ENCODE data around the gene LRRC7. TPM values are rescaled to one million over a fixed set of nuclear protein-coding genes. Genes with fewer than 3 reads are reported as not detected.

The LRRC7 gene
- total and polyA plus RNA-seq, 2 donors (not counting 1 experiment from before 2014, with no cell fraction given): 0.03 TPM; not detected in 1

DNA sequence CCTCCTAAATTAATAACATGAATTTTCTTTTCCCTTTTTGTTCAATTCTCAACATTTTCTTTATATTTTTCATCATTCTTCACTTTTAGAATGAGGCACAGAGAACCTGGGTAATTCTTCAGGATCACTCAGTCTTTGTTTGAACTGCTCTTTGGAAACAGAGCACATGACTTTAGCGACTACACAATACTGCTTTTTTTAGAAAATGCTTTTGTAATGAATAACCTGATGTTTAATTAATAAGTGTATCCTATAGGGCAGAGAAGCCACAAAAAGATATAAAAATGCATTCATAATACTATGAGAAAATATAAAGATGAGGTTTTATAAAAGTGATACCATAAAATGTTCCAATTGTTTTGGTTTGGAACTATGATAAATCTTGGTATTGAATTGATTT is 77.8 kb downstream of the LRRC7 start:
- DNase-seq (ENCODE audit: low read depth in 2 of 2): no peak
- TF ChIP-seq, protein P1, sequence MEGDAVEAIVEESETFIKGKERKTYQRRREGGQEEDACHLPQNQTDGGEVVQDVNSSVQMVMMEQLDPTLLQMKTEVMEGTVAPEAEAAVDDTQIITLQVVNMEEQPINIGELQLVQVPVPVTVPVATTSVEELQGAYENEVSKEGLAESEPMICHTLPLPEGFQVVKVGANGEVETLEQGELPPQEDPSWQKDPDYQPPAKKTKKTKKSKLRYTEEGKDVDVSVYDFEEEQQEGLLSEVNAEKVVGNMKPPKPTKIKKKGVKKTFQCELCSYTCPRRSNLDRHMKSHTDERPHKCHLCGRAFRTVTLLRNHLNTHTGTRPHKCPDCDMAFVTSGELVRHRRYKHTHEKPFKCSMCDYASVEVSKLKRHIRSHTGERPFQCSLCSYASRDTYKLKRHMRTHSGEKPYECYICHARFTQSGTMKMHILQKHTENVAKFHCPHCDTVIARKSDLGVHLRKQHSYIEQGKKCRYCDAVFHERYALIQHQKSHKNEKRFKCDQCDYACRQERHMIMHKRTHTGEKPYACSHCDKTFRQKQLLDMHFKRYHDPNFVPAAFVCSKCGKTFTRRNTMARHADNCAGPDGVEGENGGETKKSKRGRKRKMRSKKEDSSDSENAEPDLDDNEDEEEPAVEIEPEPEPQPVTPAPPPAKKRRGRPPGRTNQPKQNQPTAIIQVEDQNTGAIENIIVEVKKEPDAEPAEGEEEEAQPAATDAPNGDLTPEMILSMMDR (conservative IDR thresholded peaks at IDR 0.05 in 1 of 2, IDR thresholded peaks at IDR 0.05 in 1 of 2; ENCODE audit: low read depth in 1 of 2, low read length in 2 of 2): no peak
- TF ChIP-seq EZH2 (IDR thresholded peaks at IDR 0.05; ENCODE audit: low read length, missing control alignments): no peak
- Histone ChIP-seq H4K20me1 (ENCODE audit: control insufficient read depth, extremely low read depth, insufficient read depth, low read length) (no peaks in the 10 kb centered on the region), H3K27ac (ENCODE audit: insufficient read depth, low read length) (no peak overlapping the region), H3K4me2 (ENCODE audit: extremely low read depth, insufficient read depth, low read length) (no peak overlapping the region), H2AFZ (ENCODE audit: low read length) (no peak overlapping the region), H3K4me3 (replicated peaks in 1 of 4; ENCODE audit: control extremely low read depth in 1 of 4, insufficient read depth in 1 of 4, low read depth in 3 of 4, low read length in 4 of 4) (no peak overlapping the region), H3K9ac (ENCODE audit: insufficient read depth, low read length) (no peak overlapping the region), H3K36me3 (ENCODE audit: control insufficient read depth, insufficient read depth, low read length) (no peaks in the 10 kb centered on the region), H3K27me3 (ENCODE audit: control insufficient read depth, insufficient read depth, low read length) (no peaks in the 10 kb centered on the region), H3K4me1 (ENCODE audit: control insufficient read depth, extremely low read depth, insufficient read depth, low read length) (no peaks in the 10 kb centered on the region), H3K9me3 (ENCODE audit: control insufficient read depth, insufficient read depth, low read depth, low read length) (no peaks in the 10 kb centered on the region), H3K79me2 (ENCODE audit: control insufficient read depth, insufficient read depth, low read length) (no peaks in the 10 kb centered on the region)

DNA sequence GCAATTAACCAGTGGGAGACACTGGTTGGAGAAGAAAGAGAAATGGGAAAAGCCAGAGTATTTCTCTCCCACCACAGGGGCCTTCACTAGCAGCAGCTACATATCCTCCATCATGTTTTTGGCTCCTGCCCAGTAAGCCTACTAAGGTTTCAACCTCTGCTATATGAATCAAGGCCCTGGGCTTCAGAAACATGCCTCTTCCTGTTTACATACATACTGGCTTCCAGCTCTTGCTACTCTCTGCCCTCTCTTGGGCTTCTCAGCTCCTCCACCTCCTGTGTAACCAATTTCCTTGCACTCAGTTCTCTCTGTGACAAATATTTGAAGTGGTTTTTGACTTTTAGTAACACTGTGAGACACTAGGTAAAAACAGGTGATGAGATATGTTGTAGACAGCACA is 80.8 kb downstream of the LRRC7 start:
- no peak overlapping the region for H2AFZ ChIP-seq (ENCODE audit: low read length)

DNA sequence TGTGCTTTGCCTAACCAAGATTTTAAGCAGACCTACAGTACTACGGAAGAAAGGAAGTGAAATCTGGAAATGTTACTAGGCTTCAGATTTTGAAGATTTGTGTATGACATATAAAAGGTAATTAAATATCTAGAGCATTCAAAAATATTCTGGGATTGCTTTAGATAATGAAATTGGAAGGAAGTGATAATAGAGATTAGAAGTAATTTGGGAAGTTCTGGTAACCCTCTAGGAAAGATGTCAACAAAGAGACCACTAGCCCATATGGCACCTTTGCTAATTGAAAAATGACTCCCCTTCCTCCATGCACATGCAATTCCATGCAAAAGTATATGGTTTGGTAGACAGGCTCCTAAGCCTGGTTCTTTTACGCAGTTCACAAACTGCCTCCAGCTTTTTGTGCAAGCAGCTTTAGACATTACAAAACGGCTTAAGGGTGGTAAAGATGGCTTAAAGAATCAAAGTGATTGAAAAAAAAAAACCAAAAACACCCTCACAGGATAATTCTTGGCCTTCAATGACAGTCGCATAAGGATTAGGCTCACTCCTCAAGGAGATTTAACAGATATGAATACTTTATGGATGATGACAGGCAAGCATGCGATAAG is 81.8 kb downstream of the LRRC7 start:
- H4K20me1 ChIP-seq (ENCODE audit: control insufficient read depth, extremely low read depth, insufficient read depth, low read length): no peaks in the 10 kb centered on the region
- H3K9ac ChIP-seq (ENCODE audit: insufficient read depth, low read length): no peak overlapping the region
- no peak overlapping the region for H3K4me3 ChIP-seq (replicated peaks in 1 of 4; ENCODE audit: control extremely low read depth in 1 of 4, insufficient read depth in 1 of 4, low read depth in 3 of 4, low read length in 4 of 4)
- no peaks in the 10 kb centered on the region for H3K27me3 ChIP-seq (ENCODE audit: control insufficient read depth, insufficient read depth, low read length)
- H3K4me1 ChIP-seq (ENCODE audit: control insufficient read depth, extremely low read depth, insufficient read depth, low read length): no peaks in the 10 kb centered on the region
- no peaks in the 10 kb centered on the region for H3K79me2 ChIP-seq (ENCODE audit: control insufficient read depth, insufficient read depth, low read length)
- DNase-seq (ENCODE audit: low read depth in 2 of 2): no peak
- H3K36me3 ChIP-seq (ENCODE audit: control insufficient read depth, insufficient read depth, low read length): no peaks in the 10 kb centered on the region
- H2AFZ ChIP-seq (ENCODE audit: low read length): no peak overlapping the region
- H3K4me2 ChIP-seq (ENCODE audit: extremely low read depth, insufficient read depth, low read length): no peak overlapping the region
- H3K9me3 ChIP-seq (ENCODE audit: control insufficient read depth, insufficient read depth, low read depth, low read length): no peaks in the 10 kb centered on the region
- H3K27ac ChIP-seq (ENCODE audit: insufficient read depth, low read length): no peak overlapping the region
- TF ChIP-seq, protein P1 (conservative IDR thresholded peaks at IDR 0.05 in 1 of 2, IDR thresholded peaks at IDR 0.05 in 1 of 2; ENCODE audit: low read depth in 1 of 2, low read length in 2 of 2): no peak
- TF ChIP-seq EZH2 (IDR thresholded peaks at IDR 0.05; ENCODE audit: low read length, missing control alignments): no peak

More for the DNA sequence above, 80.8 kb downstream of the LRRC7 start:
- H3K4me3 ChIP-seq (replicated peaks in 1 of 4; ENCODE audit: control extremely low read depth in 1 of 4, insufficient read depth in 1 of 4, low read depth in 3 of 4, low read length in 4 of 4): no peak overlapping the region
- no peak overlapping the region for H3K4me2 ChIP-seq (ENCODE audit: extremely low read depth, insufficient read depth, low read length)
- no peak overlapping the region for H3K27ac ChIP-seq (ENCODE audit: insufficient read depth, low read length)
- H3K27me3 ChIP-seq (ENCODE audit: control insufficient read depth, insufficient read depth, low read length): no peaks in the 10 kb centered on the region
- TF ChIP-seq, protein P1 (conservative IDR thresholded peaks at IDR 0.05 in 1 of 2, IDR thresholded peaks at IDR 0.05 in 1 of 2; ENCODE audit: low read depth in 1 of 2, low read length in 2 of 2): no peak
- TF ChIP-seq EZH2 (IDR thresholded peaks at IDR 0.05; ENCODE audit: low read length, missing control alignments): no peak
- H3K79me2 ChIP-seq (ENCODE audit: control insufficient read depth, insufficient read depth, low read length): no peaks in the 10 kb centered on the region
- H3K4me1 ChIP-seq (ENCODE audit: control insufficient read depth, extremely low read depth, insufficient read depth, low read length): no peaks in the 10 kb centered on the region
- peak in 1 of 2 donors; percentile 43 for DNase-seq (ENCODE audit: low read depth in 2 of 2)
- H3K36me3 ChIP-seq (ENCODE audit: control insufficient read depth, insufficient read depth, low read length): no peaks in the 10 kb centered on the region
- no peak overlapping the region for H3K9ac ChIP-seq (ENCODE audit: insufficient read depth, low read length)
- H3K9me3 ChIP-seq (ENCODE audit: control insufficient read depth, insufficient read depth, low read depth, low read length): no peaks in the 10 kb centered on the region
- H4K20me1 ChIP-seq (ENCODE audit: control insufficient read depth, extremely low read depth, insufficient read depth, low read length): no peaks in the 10 kb centered on the region

All from fibroblast of lung (primary cell).